HepG2 (cell line): ENCODE data around the gene JAZF1. TPM values are rescaled to one million over a fixed set of nuclear protein-coding genes. Genes with fewer than 3 reads are reported as not detected.

Source experiments
- ATAC-seq: fragments of 200-7000 bp; cut with Tn5 transposase; 3 replicates; pipeline ENCODE4 v1.9.1; 2020; ENCODE audit warnings: mild to moderate bottlenecking, moderate library complexity
- BruUV-seq: library from RNA; stranded (reverse); fragments of 400-500 nt; replicated peaks from 2 replicates; lab custom pipeline; 2021; lab: Mats Ljungman, UMichigan
- CTCF ChIA-PET: fragments of 300-600 bp; formaldehyde crosslinking; extraction: SDS; loops from one replicate; lab custom pipeline; 2021; ENCODE audit warnings: low total read pairs, inconsistent platforms, low intra/inter-chr PET ratio; lab: Yijun Ruan, JAX
- POLR2A ChIA-PET: fragments of 350-600 bp; sonication (Branson Sonifier 250); formaldehyde crosslinking; loops from one replicate; lab custom pipeline; 2020; ENCODE audit warnings: antibody characterized with exemption, inconsistent platforms; lab: Yijun Ruan, JAX
- DNase-seq: peaks from one replicate; pipeline ENCODE4 v3.0.0-alpha.2; 2015; ENCODE audit warnings: low spot score
- FAIRE-seq: peaks from 3 replicates; lab custom pipeline; 2011; peaks lifted over from hg19 to GRCh38; lab: Jason Lieb, UNC
- H2AFZ ChIP-seq: one replicate; pipeline ENCODE4 v1.6.1; 2011; ENCODE audit warnings: low read length, inconsistent platforms
- H3K27ac ChIP-seq: fragments of 300-600 bp; 3 replicates; pipeline ENCODE4 v1.8.0; 2011; ENCODE audit warnings: mixed run types, mild to moderate bottlenecking, mixed read lengths, low read length, inconsistent platforms; ENCODE audit not compliant: insufficient read depth; ENCODE audit errors: extremely low read length
- H3K27me3 ChIP-seq, 2 experiments: fragments of 200-600 bp in 1 of 2; 2 replicates in 1 of 2; 3 replicates in 1 of 2; pipeline versions ENCODE4 v1.6.0 to v1.8.0; 2011; ENCODE audit warnings: low read length in 2 of 2, mild to moderate bottlenecking in 2 of 2, moderate library complexity in 2 of 2, inconsistent platforms in 1 of 2; ENCODE audit not compliant: insufficient read depth in 2 of 2, control insufficient read depth in 1 of 2
- H3K36me3 ChIP-seq, 2 experiments: fragments of 200-600 bp in 1 of 2; replicated peaks in 1 of 2; 2 replicates in 1 of 2; 3 replicates in 1 of 2; pipeline versions ENCODE4 v1.5.1 to v1.8.0; 2011; ENCODE audit warnings: low read length in 2 of 2, inconsistent platforms in 1 of 2; ENCODE audit not compliant: insufficient read depth in 2 of 2, control insufficient read depth in 1 of 2
- H3K4me1 ChIP-seq: 2 replicates; pipeline ENCODE4 v1.5.1; 2012; ENCODE audit warnings: low read length, inconsistent platforms; ENCODE audit not compliant: insufficient read depth
- H3K4me2 ChIP-seq: 2 replicates; pipeline ENCODE4 v1.6.0; 2011; ENCODE audit warnings: low read depth, low read length, inconsistent platforms
- H3K4me3 ChIP-seq, 3 experiments: fragments of 200-600 bp in 1 of 3; sonication (generic), shearing (Covaris generic) in 1 of 3; replicated peaks in 1 of 3; 2 replicates each; pipeline ENCODE4 v1.5.1; 2011 to 2016; ENCODE audit warnings: low read length in 3 of 3, inconsistent platforms in 2 of 3, low read depth in 2 of 3, mild to moderate bottlenecking in 2 of 3, control low read depth in 1 of 3, mixed read lengths in 1 of 3; ENCODE audit not compliant: insufficient read depth in 1 of 3
- H3K79me2 ChIP-seq: one replicate; pipeline ENCODE4 v1.6.1; 2011; ENCODE audit warnings: low read length, inconsistent platforms; ENCODE audit not compliant: insufficient read depth
- H3K9ac ChIP-seq: 2 replicates; pipeline ENCODE4 v1.6.0; 2011; ENCODE audit warnings: mild to moderate bottlenecking, low read depth, low read length, inconsistent platforms; ENCODE audit not compliant: insufficient read depth
- H3K9me3 ChIP-seq: 2 replicates; pipeline ENCODE4 v1.5.1; 2012; ENCODE audit warnings: mild to moderate bottlenecking, low read length
- H4K20me1 ChIP-seq: 2 replicates; pipeline ENCODE4 v1.6.0; 2011; ENCODE audit warnings: inconsistent platforms, mild to moderate bottlenecking, low read length, moderate library complexity; ENCODE audit not compliant: insufficient read depth
- ARNTL ChIP-seq: sonication (generic); formaldehyde crosslinking; IDR thresholded peaks from 2 replicates; pipeline ENCODE4 v1.4.0; 2020; ENCODE audit warnings: mild to moderate bottlenecking, missing genetic modification reagents
- EEA1 ChIP-seq: sonication (generic); formaldehyde crosslinking; IDR thresholded peaks from 2 replicates; pipeline ENCODE4 v1.5.1; 2020; ENCODE audit warnings: mild to moderate bottlenecking, missing genetic modification reagents, borderline replicate concordance
- GTF3A ChIP-seq: sonication (generic); formaldehyde crosslinking; conservative IDR thresholded peaks from 2 replicates; pipeline ENCODE4 v1.4.0; 2020; ENCODE audit warnings: mild to moderate bottlenecking, missing genetic modification reagents
- HMGA1 ChIP-seq: sonication (generic); formaldehyde crosslinking; conservative IDR thresholded peaks from 2 replicates; pipeline ENCODE4 v1.4.0; 2020; ENCODE audit warnings: missing genetic modification reagents
- KDM5A ChIP-seq: fragments of 200-600 bp; sonication (generic); IDR thresholded peaks from 2 replicates; pipeline ENCODE4 v1.7.0; 2018; ENCODE audit warnings: antibody characterized with exemption, mild to moderate bottlenecking, low read length, borderline replicate concordance
- MTF2 ChIP-seq: sonication (generic); formaldehyde crosslinking; IDR thresholded peaks from 2 replicates; pipeline ENCODE4 v1.5.0; 2020; ENCODE audit warnings: missing genetic modification reagents, borderline replicate concordance
- NAIF1 ChIP-seq: sonication (generic); formaldehyde crosslinking; IDR thresholded peaks from 2 replicates; pipeline ENCODE4 v1.5.0; 2020; ENCODE audit warnings: mild to moderate bottlenecking, missing genetic modification reagents, borderline replicate concordance
- NCOR1 ChIP-seq: fragments of 200-600 bp; sonication (generic); IDR thresholded peaks from 2 replicates; pipeline ENCODE4 v1.7.0; 2017; ENCODE audit warnings: antibody characterized with exemption, low read length, borderline replicate concordance
- RAD21 ChIP-seq: fragments of 450-650 bp; formaldehyde crosslinking; IDR thresholded peaks from 2 replicates; pipeline ENCODE4 v1.5.0; 2020; ENCODE audit warnings: mild to moderate bottlenecking
- RFX3 ChIP-seq: IDR thresholded peaks from 2 replicates; pipeline ENCODE4 v1.6.1; 2016; ENCODE audit warnings: missing biosample characterization, missing genetic modification reagents
- SALL1 ChIP-seq: sonication (generic); formaldehyde crosslinking; IDR thresholded peaks from 2 replicates; pipeline ENCODE4 v1.8.0; 2022; ENCODE audit warnings: mild to moderate bottlenecking, missing genetic modification reagents
- SAP130 ChIP-seq: IDR thresholded peaks from 2 replicates; pipeline ENCODE4 v1.6.1; 2016; ENCODE audit warnings: low read depth
- SCMH1 ChIP-seq: sonication (generic); formaldehyde crosslinking; IDR thresholded peaks from 2 replicates; pipeline ENCODE4 v1.9.0; 2021; ENCODE audit warnings: missing genetic modification reagents, mild to moderate bottlenecking, borderline replicate concordance
- SRSF1 ChIP-seq: fragments of 200-400 bp; formaldehyde crosslinking; optimal IDR thresholded peaks from 2 replicates; pipeline ENCODE3; 2017; ENCODE audit warnings: mild to moderate bottlenecking, low read depth, low read length, moderate library complexity
- ZFP62 ChIP-seq: sonication (generic); formaldehyde crosslinking; IDR thresholded peaks from 2 replicates; pipeline ENCODE4 v1.4.0; 2020; ENCODE audit warnings: missing genetic modification reagents
- ZMYM2 ChIP-seq: sonication (generic); formaldehyde crosslinking; IDR thresholded peaks from 2 replicates; pipeline ENCODE4 v1.8.0; 2022; ENCODE audit warnings: mild to moderate bottlenecking, missing genetic modification reagents
- ZNF235 ChIP-seq: sonication (generic); formaldehyde crosslinking; IDR thresholded peaks from 2 replicates; pipeline ENCODE4 v1.8.1; 2023; ENCODE audit warnings: mild to moderate bottlenecking, missing genetic modification reagents, borderline replicate concordance
- ZNF446 ChIP-seq: sonication (generic); formaldehyde crosslinking; IDR thresholded peaks from 2 replicates; pipeline ENCODE4 v1.5.0; 2020; ENCODE audit warnings: mild to moderate bottlenecking, missing genetic modification reagents
- ZNF547 ChIP-seq: sonication (generic); formaldehyde crosslinking; IDR thresholded peaks from 2 replicates; pipeline ENCODE4 v1.5.1; 2020; ENCODE audit warnings: mild to moderate bottlenecking, missing genetic modification reagents
- ZSCAN12 ChIP-seq: sonication (generic); formaldehyde crosslinking; IDR thresholded peaks from 2 replicates; pipeline ENCODE4 v1.9.0; 2021; ENCODE audit warnings: mild to moderate bottlenecking, missing genetic modification reagents
- in situ Hi-C: cut with HindIII; loops from 2 replicates; pipeline ENCODE4 v1.10.0; 2017; ENCODE audit warnings: low pct_unique_long_range_greater_than_20kb; ENCODE audit not compliant: extremely low pct_ligation_motif_present
- intact Hi-C: fragments of 100-400 bp; cut with micrococcal nuclease; formaldehyde crosslinking; loops from one replicate; pipeline ENCODE4 v1.10.0; 2022; ENCODE audit not compliant: unreplicated experiment
- polyA plus RNA-seq, 8 experiments: library from polyadenylated mRNA; depleted of rRNA in 3 of 8; stranded (reverse) in 7 of 8; unstranded in 1 of 8; fragments of >200 nt; fragmentation: Illumina TruSeq in 4 of 8; extraction: Trizol in 4 of 8; gene quantifications; 2 replicates each; pipeline versions ENCODE4 v1.2.1 to v1.2.3, GENCODE V29; 2011 to 2016; ENCODE audit warnings: low read depth in 4 of 8, missing spikeins in 1 of 8, mixed read lengths in 1 of 8; ENCODE audit not compliant: insufficient read depth in 1 of 8
- total RNA-seq, 5 experiments: library from RNA; depleted of rRNA; stranded (reverse); fragments of >200 nt; fragmentation: Illumina TruSeq; extraction: Trizol; gene quantifications; 2 replicates each; pipeline ENCODE4 v1.2.3, GENCODE V29; 2016; ENCODE audit warnings: low read depth in 1 of 5
- TF ChIP-seq, protein P1 (sequence below): sonication (generic); formaldehyde crosslinking; IDR thresholded peaks from 2 replicates; pipeline ENCODE4 v1.4.0; 2020; ENCODE audit warnings: missing genetic modification reagents
- TF ChIP-seq, protein P2 (sequence below): sonication (generic); formaldehyde crosslinking; IDR thresholded peaks from 2 replicates; pipeline ENCODE4 v1.4.0; 2020; ENCODE audit warnings: missing genetic modification reagents, borderline replicate concordance
- TF ChIP-seq, protein P3 (sequence below): sonication (generic); formaldehyde crosslinking; IDR thresholded peaks from 2 replicates; pipeline ENCODE4 v1.5.0; 2020; ENCODE audit warnings: missing genetic modification reagents

Gene JAZF1
- total and polyA plus RNA-seq, 2 of the 13 experiments (the other 11 are each of a cell fraction or from before 2014, with no cell fraction given): not detected

DNA sequence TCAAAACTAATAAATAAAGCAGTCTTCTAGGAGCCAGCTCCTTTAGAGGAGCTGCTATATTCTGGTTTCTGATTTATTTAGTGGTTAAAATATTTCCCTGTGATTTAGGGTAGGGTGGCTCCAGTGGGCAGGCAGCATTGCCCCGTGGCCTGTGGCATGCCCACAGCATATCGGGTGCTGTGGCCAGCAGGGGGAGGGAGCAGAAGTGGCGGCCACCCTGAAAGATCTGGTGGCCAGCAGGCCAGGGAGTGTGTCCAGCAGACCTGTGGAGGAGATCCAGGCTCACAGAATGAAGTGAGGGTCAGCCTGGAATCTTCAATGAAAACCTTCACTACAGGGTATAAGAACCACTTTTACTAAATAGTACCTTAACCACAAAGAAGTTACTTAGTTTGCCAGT lies 251.5 kb downstream of the JAZF1 start (continued):
- TF ChIP-seq ZMYM2 (CRISPR knock-in tag): no peak
- TF ChIP-seq, protein P1, sequence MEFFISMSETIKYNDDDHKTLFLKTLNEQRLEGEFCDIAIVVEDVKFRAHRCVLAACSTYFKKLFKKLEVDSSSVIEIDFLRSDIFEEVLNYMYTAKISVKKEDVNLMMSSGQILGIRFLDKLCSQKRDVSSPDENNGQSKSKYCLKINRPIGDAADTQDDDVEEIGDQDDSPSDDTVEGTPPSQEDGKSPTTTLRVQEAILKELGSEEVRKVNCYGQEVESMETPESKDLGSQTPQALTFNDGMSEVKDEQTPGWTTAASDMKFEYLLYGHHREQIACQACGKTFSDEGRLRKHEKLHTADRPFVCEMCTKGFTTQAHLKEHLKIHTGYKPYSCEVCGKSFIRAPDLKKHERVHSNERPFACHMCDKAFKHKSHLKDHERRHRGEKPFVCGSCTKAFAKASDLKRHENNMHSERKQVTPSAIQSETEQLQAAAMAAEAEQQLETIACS (CRISPR knock-in tag): no peak
- no peak for TF ChIP-seq HMGA1 (CRISPR knock-in tag)
- no peak for TF ChIP-seq SCMH1 (CRISPR knock-in tag)
- TF ChIP-seq KDM5A: no peak
- no peak for TF ChIP-seq RFX3 (CRISPR knock-in tag)
- no peak for TF ChIP-seq NAIF1
- TF ChIP-seq, protein P2, sequence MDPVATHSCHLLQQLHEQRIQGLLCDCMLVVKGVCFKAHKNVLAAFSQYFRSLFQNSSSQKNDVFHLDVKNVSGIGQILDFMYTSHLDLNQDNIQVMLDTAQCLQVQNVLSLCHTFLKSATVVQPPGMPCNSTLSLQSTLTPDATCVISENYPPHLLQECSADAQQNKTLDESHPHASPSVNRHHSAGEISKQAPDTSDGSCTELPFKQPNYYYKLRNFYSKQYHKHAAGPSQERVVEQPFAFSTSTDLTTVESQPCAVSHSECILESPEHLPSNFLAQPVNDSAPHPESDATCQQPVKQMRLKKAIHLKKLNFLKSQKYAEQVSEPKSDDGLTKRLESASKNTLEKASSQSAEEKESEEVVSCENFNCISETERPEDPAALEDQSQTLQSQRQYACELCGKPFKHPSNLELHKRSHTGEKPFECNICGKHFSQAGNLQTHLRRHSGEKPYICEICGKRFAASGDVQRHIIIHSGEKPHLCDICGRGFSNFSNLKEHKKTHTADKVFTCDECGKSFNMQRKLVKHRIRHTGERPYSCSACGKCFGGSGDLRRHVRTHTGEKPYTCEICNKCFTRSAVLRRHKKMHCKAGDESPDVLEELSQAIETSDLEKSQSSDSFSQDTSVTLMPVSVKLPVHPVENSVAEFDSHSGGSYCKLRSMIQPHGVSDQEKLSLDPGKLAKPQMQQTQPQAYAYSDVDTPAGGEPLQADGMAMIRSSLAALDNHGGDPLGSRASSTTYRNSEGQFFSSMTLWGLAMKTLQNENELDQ (CRISPR knock-in tag): no peak
- no peak for TF ChIP-seq RAD21 (CRISPR knock-in tag)
- no peak for TF ChIP-seq NCOR1

DNA sequence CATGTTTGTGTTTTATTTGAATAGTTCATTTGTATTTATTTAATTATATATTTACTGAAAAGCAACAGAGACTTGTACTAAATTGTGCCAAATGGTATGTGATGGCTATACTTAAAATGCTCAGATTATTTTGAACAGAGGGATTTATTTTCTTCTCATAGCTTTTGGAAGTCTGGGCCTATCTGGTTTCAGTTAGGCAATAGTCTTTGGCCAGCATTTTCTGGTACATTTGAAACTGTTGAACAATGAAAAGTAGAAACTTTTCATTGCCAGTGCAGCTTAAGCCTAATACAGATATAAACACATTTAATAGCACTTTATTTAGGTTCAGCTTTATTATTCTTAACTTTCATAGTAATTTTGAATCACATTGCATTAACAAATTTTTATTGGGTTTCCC lies 252.6 kb downstream of the JAZF1 start:
- no peaks in the 10 kb centered on the region for H3K36me3 ChIP-seq
- no TSS peak for BruUV-seq
- no peak for FAIRE-seq
- H3K9ac ChIP-seq: no peak overlapping the region
- H3K9me3 ChIP-seq: no peaks in the 10 kb centered on the region
- H3K4me3 ChIP-seq: no peak overlapping the region
- H2AFZ ChIP-seq: no peak overlapping the region
- H3K4me1 ChIP-seq: no peaks in the 10 kb centered on the region
- in situ Hi-C loops: loop anchor here (10.0 kb wide), 1 partner anchor 243 kb away; no protein-coding TSS in a partner anchor
- ChIA-PET CTCF (no interaction called here), POLR2A (no interaction called here)
- H3K27ac ChIP-seq: no peak overlapping the region
- peaks cover 0 to 16% of the 10 kb centered on the region in 2 experiments; a peak in 4 of 5 replicates for H3K27me3 ChIP-seq
- H3K79me2 ChIP-seq: no peaks in the 10 kb centered on the region
- no peak for ATAC-seq
- intact Hi-C loops: no loop called here
- no peaks in the 10 kb centered on the region for H4K20me1 ChIP-seq
- no peak for DNase-seq
- H3K4me2 ChIP-seq: no peak overlapping the region
- no peak for TF ChIP-seq ZNF235
- no peak for TF ChIP-seq SAP130 (CRISPR knock-in tag)
- no peak for TF ChIP-seq SRSF1
- no peak for TF ChIP-seq MTF2
- TF ChIP-seq ZNF446 (CRISPR knock-in tag): no peak
- no peak for TF ChIP-seq ARNTL (CRISPR knock-in tag)
- no peak for TF ChIP-seq ZSCAN12 (CRISPR knock-in tag)
- no peak for TF ChIP-seq EEA1 (CRISPR knock-in tag)
- no peak for TF ChIP-seq ZFP62 (CRISPR knock-in tag)
- TF ChIP-seq ZNF547 (CRISPR knock-in tag): no peak
- no peak for TF ChIP-seq GTF3A (CRISPR knock-in tag)
- TF ChIP-seq, protein P3, sequence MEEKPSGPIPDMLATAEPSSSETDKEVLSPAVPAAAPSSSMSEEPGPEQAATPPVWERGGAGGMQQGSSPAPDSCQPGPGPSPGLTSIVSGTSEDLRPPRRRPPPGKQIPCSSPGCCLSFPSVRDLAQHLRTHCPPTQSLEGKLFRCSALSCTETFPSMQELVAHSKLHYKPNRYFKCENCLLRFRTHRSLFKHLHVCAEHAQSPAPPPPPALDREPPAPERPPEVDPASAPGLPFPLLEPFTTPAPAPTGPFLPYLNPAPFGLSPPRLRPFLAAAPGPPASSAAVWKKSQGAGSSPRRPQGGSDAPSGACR (CRISPR knock-in tag): no peak
- TF ChIP-seq SALL1 (CRISPR knock-in tag): no peak
